Liver (tissue), 3 donors: ENCODE data around the gene DNAH1.

Experiments used
- CTCF ChIP-seq: fragments of 150-350 bp; IDR thresholded peaks from 2 replicates; pipeline ENCODE4 v1.5.1; 2017; ENCODE audit warnings: improper control_type of control experiment, low read depth, low read length; ENCODE audit not compliant: missing input control
- EGR1 ChIP-seq, 2 donors: IDR thresholded peaks; 2 replicates each; pipeline ENCODE4 v1.6.1; 2016 to 2018; ENCODE audit warnings: antibody characterized with exemption in 2 of 2, low read depth in 2 of 2
- FOXA1 ChIP-seq: IDR thresholded peaks from 2 replicates; pipeline ENCODE4 v1.6.1; 2016; ENCODE audit warnings: antibody characterized with exemption
- FOXA2 ChIP-seq: IDR thresholded peaks from 2 replicates; pipeline ENCODE4 v1.6.1; 2016; ENCODE audit warnings: antibody characterized with exemption
- JUND ChIP-seq, 2 donors: IDR thresholded peaks; 2 replicates each; pipeline ENCODE4 v1.6.1; 2016; ENCODE audit warnings: antibody characterized with exemption in 2 of 2
- NR2F2 ChIP-seq: IDR thresholded peaks from 2 replicates; pipeline ENCODE4 v1.6.1; 2016; ENCODE audit warnings: antibody characterized with exemption
- SP1 ChIP-seq: IDR thresholded peaks from 2 replicates; pipeline ENCODE4 v1.6.1; 2018; ENCODE audit warnings: antibody characterized with exemption, mild to moderate bottlenecking
- TAF1 ChIP-seq: conservative IDR thresholded peaks from 2 replicates; pipeline ENCODE4 v1.6.1; 2016; ENCODE audit warnings: antibody characterized with exemption, mild to moderate bottlenecking
- YY1 ChIP-seq: IDR thresholded peaks from 2 replicates; pipeline ENCODE4 v1.6.1; 2016; ENCODE audit warnings: antibody characterized with exemption, mild to moderate bottlenecking
- TF ChIP-seq, protein P1 (sequence below): IDR thresholded peaks from 2 replicates; pipeline ENCODE4 v1.6.1; 2016; ENCODE audit warnings: antibody characterized with exemption
- TF ChIP-seq, protein P2 (sequence below): IDR thresholded peaks from 2 replicates; pipeline ENCODE4 v1.6.1; 2016; ENCODE audit warnings: antibody characterized with exemption, mild to moderate bottlenecking
- TF ChIP-seq, protein P3 (sequence below): IDR thresholded peaks from 2 replicates; pipeline ENCODE4 v1.6.1; 2016; ENCODE audit warnings: antibody characterized with exemption
- donor health status: healthy.
- donor health status: healthy.

DNA sequence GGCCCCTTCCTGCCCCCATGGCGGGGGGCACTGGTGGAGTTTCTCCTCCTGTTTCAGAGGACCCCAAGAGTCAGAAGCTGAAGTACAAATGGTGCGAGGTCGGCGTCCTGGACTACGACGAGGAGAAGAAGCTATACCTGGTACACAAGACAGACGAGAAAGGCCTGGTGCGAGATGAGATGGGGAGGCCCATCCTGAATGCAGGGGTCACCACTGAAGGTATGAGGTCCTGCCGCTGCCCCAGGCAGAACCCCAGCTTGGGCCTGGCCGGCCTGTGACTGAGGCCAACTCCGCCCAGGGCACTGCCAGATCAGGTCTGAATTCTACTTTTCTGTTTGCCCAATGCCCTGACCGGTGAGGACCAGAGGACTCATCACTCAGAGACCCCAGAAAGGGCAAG lies 15.0 kb downstream of the DNAH1 start:
- TF ChIP-seq CTCF (no peak), SP1 (no peak), TAF1 (no peak), JUND (IDR thresholded peaks at IDR 0.05) (no peak), YY1 (no peak), EGR1 (IDR thresholded peaks at IDR 0.05; ENCODE audit: low read depth in 2 of 2) (no peak), FOXA1 (no peak), NR2F2 (no peak), FOXA2 (no peak)
- TF ChIP-seq, protein P1, sequence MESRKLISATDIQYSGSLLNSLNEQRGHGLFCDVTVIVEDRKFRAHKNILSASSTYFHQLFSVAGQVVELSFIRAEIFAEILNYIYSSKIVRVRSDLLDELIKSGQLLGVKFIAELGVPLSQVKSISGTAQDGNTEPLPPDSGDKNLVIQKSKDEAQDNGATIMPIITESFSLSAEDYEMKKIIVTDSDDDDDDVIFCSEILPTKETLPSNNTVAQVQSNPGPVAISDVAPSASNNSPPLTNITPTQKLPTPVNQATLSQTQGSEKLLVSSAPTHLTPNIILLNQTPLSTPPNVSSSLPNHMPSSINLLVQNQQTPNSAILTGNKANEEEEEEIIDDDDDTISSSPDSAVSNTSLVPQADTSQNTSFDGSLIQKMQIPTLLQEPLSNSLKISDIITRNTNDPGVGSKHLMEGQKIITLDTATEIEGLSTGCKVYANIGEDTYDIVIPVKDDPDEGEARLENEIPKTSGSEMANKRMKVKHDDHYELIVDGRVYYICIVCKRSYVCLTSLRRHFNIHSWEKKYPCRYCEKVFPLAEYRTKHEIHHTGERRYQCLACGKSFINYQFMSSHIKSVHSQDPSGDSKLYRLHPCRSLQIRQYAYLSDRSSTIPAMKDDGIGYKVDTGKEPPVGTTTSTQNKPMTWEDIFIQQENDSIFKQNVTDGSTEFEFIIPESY = no peak
- TF ChIP-seq, protein P2, sequence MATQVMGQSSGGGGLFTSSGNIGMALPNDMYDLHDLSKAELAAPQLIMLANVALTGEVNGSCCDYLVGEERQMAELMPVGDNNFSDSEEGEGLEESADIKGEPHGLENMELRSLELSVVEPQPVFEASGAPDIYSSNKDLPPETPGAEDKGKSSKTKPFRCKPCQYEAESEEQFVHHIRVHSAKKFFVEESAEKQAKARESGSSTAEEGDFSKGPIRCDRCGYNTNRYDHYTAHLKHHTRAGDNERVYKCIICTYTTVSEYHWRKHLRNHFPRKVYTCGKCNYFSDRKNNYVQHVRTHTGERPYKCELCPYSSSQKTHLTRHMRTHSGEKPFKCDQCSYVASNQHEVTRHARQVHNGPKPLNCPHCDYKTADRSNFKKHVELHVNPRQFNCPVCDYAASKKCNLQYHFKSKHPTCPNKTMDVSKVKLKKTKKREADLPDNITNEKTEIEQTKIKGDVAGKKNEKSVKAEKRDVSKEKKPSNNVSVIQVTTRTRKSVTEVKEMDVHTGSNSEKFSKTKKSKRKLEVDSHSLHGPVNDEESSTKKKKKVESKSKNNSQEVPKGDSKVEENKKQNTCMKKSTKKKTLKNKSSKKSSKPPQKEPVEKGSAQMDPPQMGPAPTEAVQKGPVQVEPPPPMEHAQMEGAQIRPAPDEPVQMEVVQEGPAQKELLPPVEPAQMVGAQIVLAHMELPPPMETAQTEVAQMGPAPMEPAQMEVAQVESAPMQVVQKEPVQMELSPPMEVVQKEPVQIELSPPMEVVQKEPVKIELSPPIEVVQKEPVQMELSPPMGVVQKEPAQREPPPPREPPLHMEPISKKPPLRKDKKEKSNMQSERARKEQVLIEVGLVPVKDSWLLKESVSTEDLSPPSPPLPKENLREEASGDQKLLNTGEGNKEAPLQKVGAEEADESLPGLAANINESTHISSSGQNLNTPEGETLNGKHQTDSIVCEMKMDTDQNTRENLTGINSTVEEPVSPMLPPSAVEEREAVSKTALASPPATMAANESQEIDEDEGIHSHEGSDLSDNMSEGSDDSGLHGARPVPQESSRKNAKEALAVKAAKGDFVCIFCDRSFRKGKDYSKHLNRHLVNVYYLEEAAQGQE = no peak
- TF ChIP-seq, protein P3, sequence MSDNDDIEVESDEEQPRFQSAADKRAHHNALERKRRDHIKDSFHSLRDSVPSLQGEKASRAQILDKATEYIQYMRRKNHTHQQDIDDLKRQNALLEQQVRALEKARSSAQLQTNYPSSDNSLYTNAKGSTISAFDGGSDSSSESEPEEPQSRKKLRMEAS = no peak
